ENCODE results near the gene C16orf46. TPM values are rescaled to one million over a fixed set of nuclear protein-coding genes. Genes with fewer than 3 reads are reported as not detected.
A peak's percentile ranks its signal among the peaks of the same experiment; 100 is the strongest.
"Not testable (repeated sequence)": the region's sequence is repeated elsewhere in the genome, so short reads cannot be mapped to it uniquely, and the experiment has no call there.

Gene C16orf46
- polyA plus RNA-seq: under 1 TPM; 0.24 to 0.29 TPM

DNA sequence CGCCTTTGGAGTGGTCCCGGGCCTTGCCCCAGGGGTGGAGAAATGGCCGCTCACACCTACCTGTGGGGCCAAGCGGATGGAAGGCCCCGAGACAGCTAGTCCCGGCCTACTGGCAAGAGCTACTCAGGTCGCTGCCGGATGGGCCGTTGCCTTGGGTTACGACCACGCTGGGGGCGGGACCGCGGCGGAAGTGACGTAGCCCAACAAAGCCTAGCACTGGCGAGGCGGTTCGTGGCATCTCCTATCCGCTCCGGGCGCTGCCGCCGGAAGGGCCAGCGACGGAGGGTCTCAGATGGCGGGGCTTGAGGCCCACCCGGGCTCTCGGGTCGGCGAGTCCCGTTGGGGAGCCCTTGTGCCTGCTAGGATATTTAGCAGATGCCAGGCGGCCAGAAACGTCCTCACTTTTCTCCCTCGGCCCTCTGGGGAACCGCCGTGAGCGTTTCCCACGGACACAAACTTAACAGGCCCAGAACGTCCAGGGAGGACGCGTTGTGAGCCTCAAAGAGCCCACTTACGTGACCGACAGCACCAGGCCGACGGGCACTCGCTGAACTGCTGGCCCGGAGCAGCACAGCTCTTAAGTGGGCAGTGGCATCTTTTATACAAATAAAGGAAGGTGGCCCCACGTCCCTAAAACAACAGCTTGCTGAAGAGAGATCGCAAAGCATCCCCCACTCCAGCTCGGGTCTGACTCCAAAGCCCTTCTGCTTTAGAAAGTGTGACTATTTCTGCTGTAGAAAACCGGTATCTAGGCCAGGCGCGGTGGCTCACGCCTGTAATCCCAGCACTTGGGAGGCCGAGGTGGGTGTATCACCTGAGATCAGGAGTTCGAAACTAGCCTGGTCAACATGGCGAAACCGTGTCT is at the start of gene C16orf46:
C16orf46 (minus strand) TSS at position 163 of the 865 bp plus-strand sequence. CDS start 13,283 bp downstream, outside the sequence.
- H3K4me1 ChIP-seq (ENCODE audit: control insufficient read depth in 2 of 2, insufficient read depth in 2 of 2, low read length in 1 of 2): no peaks in the 10 kb centered on the region
- peak within 1 kb of the TSS; percentile 60 to 90 for H3K4me3 ChIP-seq (ENCODE audit: low read depth in 1 of 2, low read length in 2 of 2)
- H3K27me3 ChIP-seq (ENCODE audit: control insufficient read depth in 1 of 2, insufficient read depth in 2 of 2, low read length in 2 of 2): no peaks in the 10 kb centered on the region
- peak within 1 kb of the TSS; percentile 79 to 99 for H3K27ac ChIP-seq (ENCODE audit: low read depth in 2 of 2, low read length in 1 of 2)
- 11% methylated on average over 59 of the region's 59 CpGs for WGBS, 2 donors
- no peaks in the 10 kb centered on the region for H3K36me3 ChIP-seq (ENCODE audit: control insufficient read depth in 2 of 2, insufficient read depth in 2 of 2, low read length in 1 of 2)
- no peaks in the 10 kb centered on the region for H3K9me3 ChIP-seq (ENCODE audit: control insufficient read depth in 2 of 2, insufficient read depth in 1 of 2, low read depth in 1 of 2, low read length in 1 of 2)

DNA sequence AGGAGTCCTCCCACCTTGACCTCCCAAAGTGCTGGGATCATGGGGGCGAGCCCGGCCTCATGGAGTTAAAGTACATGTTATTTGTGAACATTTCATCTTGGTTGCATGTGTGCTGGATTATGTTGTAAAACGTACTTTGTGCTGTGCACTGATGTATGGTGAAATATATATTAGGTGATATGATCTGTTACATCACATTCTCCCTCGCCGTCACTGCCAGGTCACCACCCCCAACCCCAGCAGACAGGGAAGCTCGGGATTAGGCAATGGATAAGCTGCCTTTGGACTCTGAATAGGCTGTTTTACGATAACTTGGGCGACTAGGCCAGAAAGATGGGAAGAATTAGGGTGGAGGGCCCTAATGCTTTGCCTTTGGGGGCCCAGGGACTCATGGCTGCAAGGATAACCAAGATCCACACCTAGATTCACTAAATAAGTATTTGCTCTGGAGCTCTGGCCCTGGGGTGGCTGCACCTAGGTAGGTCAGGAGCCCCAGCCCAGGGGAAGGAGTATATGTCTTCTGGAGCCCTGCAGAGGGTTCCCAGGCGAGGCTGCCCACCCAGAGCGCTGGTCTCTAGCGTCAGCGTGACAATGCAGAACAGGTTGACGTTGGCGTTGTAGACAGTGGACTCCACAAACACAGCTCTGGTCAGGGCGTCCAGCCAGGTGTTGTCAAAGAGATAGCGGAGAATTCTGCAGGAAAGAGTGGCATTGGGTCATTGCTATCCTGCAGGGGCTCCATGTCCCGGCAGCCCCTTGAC is 46.2 kb upstream of the C16orf46 start:
- 84 to 85% methylated on average over 17 of the region's 17 CpGs for WGBS, 2 donors
- no peaks in the 10 kb centered on the region for H3K27me3 ChIP-seq (ENCODE audit: control insufficient read depth in 1 of 2, insufficient read depth in 2 of 2, low read length in 2 of 2)
- H3K4me3 ChIP-seq (ENCODE audit: low read depth in 1 of 2, low read length in 2 of 2): no peak overlapping the region
- no peak overlapping the region for H3K27ac ChIP-seq (ENCODE audit: low read depth in 2 of 2, low read length in 1 of 2)
- no peaks in the 10 kb centered on the region for H3K4me1 ChIP-seq (ENCODE audit: control insufficient read depth in 2 of 2, insufficient read depth in 2 of 2, low read length in 1 of 2)
- H3K36me3 ChIP-seq (ENCODE audit: control insufficient read depth in 2 of 2, insufficient read depth in 2 of 2, low read length in 1 of 2): no peaks in the 10 kb centered on the region
- no peaks in the 10 kb centered on the region for H3K9me3 ChIP-seq (ENCODE audit: control insufficient read depth in 2 of 2, insufficient read depth in 1 of 2, low read depth in 1 of 2, low read length in 1 of 2)

- Histone ChIP-seq H3K27ac (ENCODE audit: low read depth in 2 of 2, low read length in 1 of 2) (no peak overlapping the region), H3K4me1 (ENCODE audit: control insufficient read depth in 2 of 2, insufficient read depth in 2 of 2, low read length in 1 of 2) (no peaks in the 10 kb centered on the region), H3K27me3 (ENCODE audit: control insufficient read depth in 1 of 2, insufficient read depth in 2 of 2, low read length in 2 of 2) (no peaks in the 10 kb centered on the region), H3K9me3 (ENCODE audit: control insufficient read depth in 2 of 2, insufficient read depth in 1 of 2, low read depth in 1 of 2, low read length in 1 of 2) (no peaks in the 10 kb centered on the region), H3K36me3 (ENCODE audit: control insufficient read depth in 2 of 2, insufficient read depth in 2 of 2, low read length in 1 of 2) (no peaks in the 10 kb centered on the region), H3K4me3 (ENCODE audit: low read depth in 1 of 2, low read length in 2 of 2) (no peak overlapping the region)
- WGBS, 2 donors: 87 to 89% methylated on average over 16 of the region's 16 CpGs
These were observed 44.5 kb upstream of the C16orf46 start for GRCh38 chr16:81121474-81121990.

DNA sequence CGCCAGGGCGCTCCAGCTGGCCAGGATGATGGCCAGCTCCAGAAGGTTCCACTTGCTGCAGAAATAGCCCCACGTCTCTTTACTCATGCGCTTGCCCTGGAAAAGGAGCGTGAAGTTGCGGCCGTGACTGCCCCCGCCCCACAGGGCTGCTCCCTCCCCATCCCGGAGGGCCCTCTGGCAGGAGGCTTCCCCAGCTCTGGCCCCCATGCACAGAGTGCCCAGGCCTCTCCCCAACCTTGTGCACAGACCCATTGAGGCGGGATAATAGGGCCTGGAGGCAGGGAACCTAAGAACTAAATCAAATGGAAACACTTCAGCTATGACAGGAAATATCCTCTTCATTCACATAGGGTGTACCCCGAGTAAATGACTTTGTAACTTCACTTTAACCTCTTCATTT is 40.4 kb upstream of the C16orf46 start:
- Histone ChIP-seq H3K4me1 (ENCODE audit: control insufficient read depth in 2 of 2, insufficient read depth in 2 of 2, low read length in 1 of 2) (no peaks in the 10 kb centered on the region), H3K36me3 (ENCODE audit: control insufficient read depth in 2 of 2, insufficient read depth in 2 of 2, low read length in 1 of 2) (no peaks in the 10 kb centered on the region), H3K27me3 (ENCODE audit: control insufficient read depth in 1 of 2, insufficient read depth in 2 of 2, low read length in 2 of 2) (no peaks in the 10 kb centered on the region), H3K27ac (ENCODE audit: low read depth in 2 of 2, low read length in 1 of 2) (no peak overlapping the region), H3K9me3 (ENCODE audit: control insufficient read depth in 2 of 2, insufficient read depth in 1 of 2, low read depth in 1 of 2, low read length in 1 of 2) (no peaks in the 10 kb centered on the region), H3K4me3 (ENCODE audit: low read depth in 1 of 2, low read length in 2 of 2) (no peak overlapping the region)
- WGBS, 2 donors: 65 to 71% methylated on average over 11 of the region's 11 CpGs

- no peaks in the 10 kb centered on the region for H3K4me1 ChIP-seq (ENCODE audit: control insufficient read depth in 2 of 2, insufficient read depth in 2 of 2, low read length in 1 of 2)
- H3K4me3 ChIP-seq (ENCODE audit: low read depth in 1 of 2, low read length in 2 of 2): no peak overlapping the region
- WGBS, 2 donors: 76 to 84% methylated on average over 9 of the region's 9 CpGs
- H3K27ac ChIP-seq (ENCODE audit: low read depth in 2 of 2, low read length in 1 of 2): no peak overlapping the region
- no peaks in the 10 kb centered on the region for H3K36me3 ChIP-seq (ENCODE audit: control insufficient read depth in 2 of 2, insufficient read depth in 2 of 2, low read length in 1 of 2)
- H3K9me3 ChIP-seq (ENCODE audit: control insufficient read depth in 2 of 2, insufficient read depth in 1 of 2, low read depth in 1 of 2, low read length in 1 of 2): no peaks in the 10 kb centered on the region
- H3K27me3 ChIP-seq (ENCODE audit: control insufficient read depth in 1 of 2, insufficient read depth in 2 of 2, low read length in 2 of 2): no peaks in the 10 kb centered on the region
These were observed 39.2 kb upstream of the C16orf46 start for GRCh38 chr16:81116285-81116684.

DNA sequence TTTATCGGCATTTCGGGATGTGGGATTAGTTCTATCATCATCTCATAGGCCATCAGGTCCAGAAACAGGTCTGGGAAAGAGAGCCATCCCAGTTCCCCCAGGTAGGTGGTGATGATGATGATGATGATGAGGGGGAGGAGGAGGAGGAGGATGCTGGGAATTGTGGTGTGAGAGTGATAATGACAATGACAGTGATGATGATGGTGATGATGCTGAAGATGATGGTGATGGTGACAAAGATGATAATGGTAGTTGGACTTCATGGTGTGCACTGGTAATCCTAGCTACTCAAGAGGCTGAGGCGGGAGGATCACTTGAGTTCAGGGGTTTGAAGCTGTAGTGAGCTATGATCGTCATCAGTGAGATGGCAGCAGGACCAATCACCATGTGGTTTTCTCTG is 35.4 kb upstream of the C16orf46 start:
- no peaks in the 10 kb centered on the region for H3K9me3 ChIP-seq (ENCODE audit: control insufficient read depth in 2 of 2, insufficient read depth in 1 of 2, low read depth in 1 of 2, low read length in 1 of 2)
- no peaks in the 10 kb centered on the region for H3K27me3 ChIP-seq (ENCODE audit: control insufficient read depth in 1 of 2, insufficient read depth in 2 of 2, low read length in 2 of 2)
- no peak overlapping the region for H3K4me3 ChIP-seq (ENCODE audit: low read depth in 1 of 2, low read length in 2 of 2)
- H3K4me1 ChIP-seq (ENCODE audit: control insufficient read depth in 2 of 2, insufficient read depth in 2 of 2, low read length in 1 of 2): no peaks in the 10 kb centered on the region
- no peak overlapping the region for H3K27ac ChIP-seq (ENCODE audit: low read depth in 2 of 2, low read length in 1 of 2)
- 91 to 93% methylated on average over 4 of the region's 4 CpGs for WGBS, 2 donors
- no peaks in the 10 kb centered on the region for H3K36me3 ChIP-seq (ENCODE audit: control insufficient read depth in 2 of 2, insufficient read depth in 2 of 2, low read length in 1 of 2)

DNA sequence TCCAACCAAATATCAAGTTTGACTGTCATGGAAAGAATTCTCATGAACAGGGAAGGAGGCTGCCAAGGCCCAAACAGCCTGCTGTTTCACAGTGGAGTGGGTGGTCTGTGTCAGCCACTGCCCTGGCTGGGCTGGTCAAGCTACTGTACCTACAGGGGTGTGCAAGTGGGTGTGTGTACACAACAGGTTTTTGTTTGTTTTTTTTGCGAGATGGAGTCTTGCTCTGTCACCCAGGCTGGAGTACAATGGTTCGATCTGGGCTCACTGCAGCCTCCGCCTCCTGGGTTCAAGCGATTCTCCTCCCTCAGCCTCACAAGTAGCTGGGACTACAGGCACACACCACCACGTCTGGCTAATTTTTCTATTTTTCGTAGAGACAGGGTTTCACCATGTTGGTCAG is 32.2 kb upstream of the C16orf46 start:
- not testable (repeated sequence) for H3K27ac ChIP-seq (ENCODE audit: low read depth in 2 of 2, low read length in 1 of 2); H3K36me3 ChIP-seq (ENCODE audit: control insufficient read depth in 2 of 2, insufficient read depth in 2 of 2, low read length in 1 of 2); H3K4me1 ChIP-seq (ENCODE audit: control insufficient read depth in 2 of 2, insufficient read depth in 2 of 2, low read length in 1 of 2); H3K9me3 ChIP-seq (ENCODE audit: control insufficient read depth in 2 of 2, insufficient read depth in 1 of 2, low read depth in 1 of 2, low read length in 1 of 2); H3K27me3 ChIP-seq (ENCODE audit: control insufficient read depth in 1 of 2, insufficient read depth in 2 of 2, low read length in 2 of 2); H3K4me3 ChIP-seq (ENCODE audit: low read depth in 1 of 2, low read length in 2 of 2)
- 93 to 96% methylated on average over 6 of the region's 6 CpGs for WGBS, 2 donors

- WGBS, 2 donors: 82 to 83% methylated on average over 11 of the region's 11 CpGs
- Histone ChIP-seq H3K4me1 (ENCODE audit: control insufficient read depth in 2 of 2, insufficient read depth in 2 of 2, low read length in 1 of 2) (no peaks in the 10 kb centered on the region), H3K4me3 (ENCODE audit: low read depth in 1 of 2, low read length in 2 of 2) (no peak overlapping the region), H3K27ac (ENCODE audit: low read depth in 2 of 2, low read length in 1 of 2) (no peak overlapping the region), H3K27me3 (ENCODE audit: control insufficient read depth in 1 of 2, insufficient read depth in 2 of 2, low read length in 2 of 2) (no peaks in the 10 kb centered on the region), H3K36me3 (ENCODE audit: control insufficient read depth in 2 of 2, insufficient read depth in 2 of 2, low read length in 1 of 2) (no peaks in the 10 kb centered on the region), H3K9me3 (ENCODE audit: control insufficient read depth in 2 of 2, insufficient read depth in 1 of 2, low read depth in 1 of 2, low read length in 1 of 2) (no peaks in the 10 kb centered on the region)
These were observed 30.5 kb upstream of the C16orf46 start for GRCh38 chr16:81107511-81107910.

DNA sequence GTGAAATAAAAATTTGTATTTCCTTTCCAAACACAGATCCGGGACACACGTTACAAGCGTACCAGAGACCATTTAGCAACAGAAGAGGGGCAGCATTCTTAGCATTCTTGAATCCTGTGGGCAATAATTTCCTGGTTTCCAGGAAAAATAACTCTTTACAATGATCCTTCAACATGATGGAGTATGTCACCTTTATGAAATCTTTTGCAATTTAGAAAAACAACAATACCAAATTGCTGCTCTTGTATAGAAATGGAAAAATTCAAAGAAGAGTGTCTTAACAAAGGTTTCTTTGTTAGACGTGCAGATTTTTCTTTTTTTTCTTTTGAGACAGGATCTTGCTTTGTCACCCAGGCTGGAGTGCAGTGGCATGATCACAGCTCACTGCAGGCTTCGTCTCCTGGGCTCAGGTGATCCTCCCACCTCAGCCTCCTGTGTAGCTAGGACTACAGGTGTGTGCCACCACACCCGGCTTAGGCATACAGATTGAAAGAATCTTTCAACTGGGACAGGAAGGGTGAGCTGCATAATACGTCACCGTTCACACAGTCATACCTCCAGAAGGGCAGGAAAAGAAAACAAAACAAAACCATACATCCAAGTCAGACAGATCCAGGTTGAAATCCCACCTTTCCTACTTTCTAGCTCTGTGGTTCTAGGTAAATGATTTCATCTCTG is 29.9 kb upstream of the C16orf46 start:
- 60 to 62% methylated on average over 8 of the region's 8 CpGs for WGBS, 2 donors
- Histone ChIP-seq H3K4me3 (ENCODE audit: low read depth in 1 of 2, low read length in 2 of 2) (no peak overlapping the region), H3K36me3 (ENCODE audit: control insufficient read depth in 2 of 2, insufficient read depth in 2 of 2, low read length in 1 of 2) (no peaks in the 10 kb centered on the region), H3K4me1 (ENCODE audit: control insufficient read depth in 2 of 2, insufficient read depth in 2 of 2, low read length in 1 of 2) (no peaks in the 10 kb centered on the region), H3K9me3 (ENCODE audit: control insufficient read depth in 2 of 2, insufficient read depth in 1 of 2, low read depth in 1 of 2, low read length in 1 of 2) (no peaks in the 10 kb centered on the region), H3K27ac (ENCODE audit: low read depth in 2 of 2, low read length in 1 of 2) (no peak overlapping the region), H3K27me3 (ENCODE audit: control insufficient read depth in 1 of 2, insufficient read depth in 2 of 2, low read length in 2 of 2) (no peaks in the 10 kb centered on the region)

All from esophagus (tissue), 2 donors.